Left ventricle myocardium inferior (tissue), 1 donor: ENCODE data around the gene ROPN1L. TPM values are rescaled to one million over a fixed set of nuclear protein-coding genes. Genes with fewer than 3 reads are reported as not detected.

Experiments used
- DNase-seq: peaks from one replicate; pipeline ENCODE4 v3.0.0-alpha.2; 2020
- H3K27ac ChIP-seq: fragments of 200-600 bp; replicated peaks from 2 replicates; pipeline ENCODE4 v1.8.0; 2021
- H3K27me3 ChIP-seq: fragments of 200-600 bp; 2 replicates; pipeline ENCODE4 v1.8.0; 2021; ENCODE audit warnings: low read depth
- H3K36me3 ChIP-seq: fragments of 200-600 bp; 2 replicates; pipeline ENCODE4 v1.8.0; 2021
- H3K4me1 ChIP-seq: fragments of 200-600 bp; 2 replicates; pipeline ENCODE4 v1.8.0; 2021
- H3K4me3 ChIP-seq: fragments of 200-600 bp; 2 replicates; pipeline ENCODE4 v1.8.0; 2021; ENCODE audit warnings: mild to moderate bottlenecking, moderate library complexity
- H3K9me3 ChIP-seq: fragments of 200-600 bp; replicated peaks from 2 replicates; pipeline ENCODE4 v1.8.0; 2021
- intact Hi-C: fragments of 100-400 bp; cut with micrococcal nuclease; formaldehyde crosslinking; loops from one replicate; pipeline ENCODE4 v1.11.0; 2022
- total RNA-seq: library from RNA; stranded (reverse); fragmentation: NEBNext Ultra II Directional; extraction: Animal tissue kit (Norgen Biotek cat#: 25700); gene quantifications from one replicate; pipeline ENCODE4 v1.2.1, GENCODE V29; 2021
- TF ChIP-seq, protein P1 (sequence below): fragments of 200-600 bp; IDR thresholded peaks from 2 replicates; pipeline ENCODE4 v1.8.0; 2021; ENCODE audit warnings: antibody characterized with exemption, mild to moderate bottlenecking, borderline replicate concordance
- donor health status: DM: no; HTN: yes; CAD: no; lungs with severe emphysema.

The ROPN1L gene
- total RNA-seq, 1 donor from 2014 or later: 0.38 TPM

DNA sequence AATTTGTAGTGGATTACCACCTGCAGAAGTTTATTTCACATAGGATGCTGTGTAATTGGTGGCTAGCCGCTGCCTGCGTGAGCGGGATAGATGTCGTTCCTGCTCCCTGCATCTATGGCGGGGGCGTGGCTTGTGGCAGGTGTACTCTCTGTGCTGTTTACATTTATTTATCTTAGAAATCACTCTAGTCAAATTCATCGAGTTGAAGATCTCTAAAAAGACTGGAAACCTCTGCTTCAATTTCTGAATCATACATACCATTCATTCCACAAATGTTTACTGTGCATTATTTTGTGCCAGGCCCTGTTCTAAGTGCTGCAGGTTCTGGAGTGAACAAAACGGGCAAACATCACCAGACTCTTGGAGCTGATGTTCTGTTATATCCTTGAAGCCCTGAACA lies 11.9 kb downstream of the ROPN1L start:
- TF ChIP-seq, protein P1, sequence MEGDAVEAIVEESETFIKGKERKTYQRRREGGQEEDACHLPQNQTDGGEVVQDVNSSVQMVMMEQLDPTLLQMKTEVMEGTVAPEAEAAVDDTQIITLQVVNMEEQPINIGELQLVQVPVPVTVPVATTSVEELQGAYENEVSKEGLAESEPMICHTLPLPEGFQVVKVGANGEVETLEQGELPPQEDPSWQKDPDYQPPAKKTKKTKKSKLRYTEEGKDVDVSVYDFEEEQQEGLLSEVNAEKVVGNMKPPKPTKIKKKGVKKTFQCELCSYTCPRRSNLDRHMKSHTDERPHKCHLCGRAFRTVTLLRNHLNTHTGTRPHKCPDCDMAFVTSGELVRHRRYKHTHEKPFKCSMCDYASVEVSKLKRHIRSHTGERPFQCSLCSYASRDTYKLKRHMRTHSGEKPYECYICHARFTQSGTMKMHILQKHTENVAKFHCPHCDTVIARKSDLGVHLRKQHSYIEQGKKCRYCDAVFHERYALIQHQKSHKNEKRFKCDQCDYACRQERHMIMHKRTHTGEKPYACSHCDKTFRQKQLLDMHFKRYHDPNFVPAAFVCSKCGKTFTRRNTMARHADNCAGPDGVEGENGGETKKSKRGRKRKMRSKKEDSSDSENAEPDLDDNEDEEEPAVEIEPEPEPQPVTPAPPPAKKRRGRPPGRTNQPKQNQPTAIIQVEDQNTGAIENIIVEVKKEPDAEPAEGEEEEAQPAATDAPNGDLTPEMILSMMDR: no peak
- peaks cover 35% of the 10 kb centered on the region for H3K4me1 ChIP-seq
- no peaks in the 10 kb centered on the region for H3K9me3 ChIP-seq
- H3K4me3 ChIP-seq: no peak overlapping the region
- intact Hi-C loops: loop anchor here (5.0 kb wide), 1 partner anchor 174 kb away; no protein-coding TSS in a partner anchor
- DNase-seq: no peak
- no peaks in the 10 kb centered on the region for H3K27me3 ChIP-seq
- no peak overlapping the region for H3K27ac ChIP-seq
- no peaks in the 10 kb centered on the region for H3K36me3 ChIP-seq

DNA sequence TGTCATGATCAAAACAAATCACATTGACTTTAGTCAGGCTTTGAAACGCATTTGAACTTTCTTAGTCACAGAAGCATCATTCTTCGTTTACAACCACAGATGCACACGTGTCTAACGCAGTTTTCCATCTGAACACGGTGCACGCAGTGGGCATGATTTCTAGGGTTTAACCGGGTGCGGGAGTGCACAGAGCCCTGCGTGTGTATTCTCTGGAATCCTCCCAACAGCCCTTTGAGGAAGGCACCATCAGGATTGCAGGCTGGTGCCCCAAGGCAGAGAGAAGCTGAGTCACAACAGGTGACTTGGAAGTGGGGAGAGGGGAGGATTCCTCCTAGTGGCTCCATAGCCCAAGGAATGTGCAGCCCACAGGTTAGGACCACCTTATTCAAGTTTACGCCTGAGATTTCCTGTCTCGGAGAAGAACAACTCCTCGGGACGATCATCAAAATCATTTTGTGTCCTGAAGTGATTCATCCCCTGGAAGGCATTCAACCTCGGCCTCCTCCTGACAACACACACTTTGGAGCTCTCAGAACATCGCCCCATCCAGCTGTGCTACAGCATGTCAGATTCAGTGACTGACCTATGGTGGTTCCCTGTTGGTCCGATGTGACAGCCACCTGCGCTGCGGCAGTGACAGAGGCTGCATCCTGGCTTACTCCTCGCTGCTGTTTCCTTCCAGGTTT lies 13.1 kb downstream of the ROPN1L start:
- no peak for DNase-seq
- Histone ChIP-seq H3K27ac (no peak overlapping the region), H3K9me3 (no peaks in the 10 kb centered on the region), H3K4me3 (no peak overlapping the region), H3K36me3 (no peaks in the 10 kb centered on the region), H3K27me3 (no peaks in the 10 kb centered on the region), H3K4me1 (peaks cover 39% of the 10 kb centered on the region)
- intact Hi-C loops: loop anchor here (5.0 kb wide), 1 partner anchor 173 kb away; no protein-coding TSS in a partner anchor
- TF ChIP-seq, protein P1: no peak

DNA sequence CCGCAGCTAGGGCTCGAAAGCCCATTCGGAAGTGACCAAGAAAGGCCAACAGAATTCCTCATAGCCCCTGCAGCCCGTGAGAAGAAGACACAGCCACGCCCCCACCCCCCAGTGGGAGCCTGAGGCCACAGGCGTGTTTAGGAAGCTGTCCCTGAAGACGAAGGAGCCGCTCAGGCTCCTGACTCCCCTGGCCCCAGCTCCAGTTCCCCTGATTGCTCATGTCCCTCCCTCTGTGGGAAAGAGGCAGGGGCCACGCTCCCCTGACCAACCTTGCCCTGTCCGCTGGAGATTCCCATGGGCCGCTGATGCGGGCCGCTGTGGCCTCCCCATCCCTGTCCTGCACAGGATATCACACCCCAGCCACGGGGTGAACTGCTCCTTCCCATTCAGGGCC lies 13.6 kb downstream of the ROPN1L start:
- TF ChIP-seq, protein P1: no peak
- Histone ChIP-seq H3K27ac (peak overlapping the region; percentile 23), H3K36me3 (no peaks in the 10 kb centered on the region), H3K9me3 (no peaks in the 10 kb centered on the region), H3K4me3 (no peak overlapping the region), H3K27me3 (no peaks in the 10 kb centered on the region), H3K4me1 (peaks cover 44% of the 10 kb centered on the region)
- peak; percentile 34 for DNase-seq
- intact Hi-C loops: no loop called here

DNA sequence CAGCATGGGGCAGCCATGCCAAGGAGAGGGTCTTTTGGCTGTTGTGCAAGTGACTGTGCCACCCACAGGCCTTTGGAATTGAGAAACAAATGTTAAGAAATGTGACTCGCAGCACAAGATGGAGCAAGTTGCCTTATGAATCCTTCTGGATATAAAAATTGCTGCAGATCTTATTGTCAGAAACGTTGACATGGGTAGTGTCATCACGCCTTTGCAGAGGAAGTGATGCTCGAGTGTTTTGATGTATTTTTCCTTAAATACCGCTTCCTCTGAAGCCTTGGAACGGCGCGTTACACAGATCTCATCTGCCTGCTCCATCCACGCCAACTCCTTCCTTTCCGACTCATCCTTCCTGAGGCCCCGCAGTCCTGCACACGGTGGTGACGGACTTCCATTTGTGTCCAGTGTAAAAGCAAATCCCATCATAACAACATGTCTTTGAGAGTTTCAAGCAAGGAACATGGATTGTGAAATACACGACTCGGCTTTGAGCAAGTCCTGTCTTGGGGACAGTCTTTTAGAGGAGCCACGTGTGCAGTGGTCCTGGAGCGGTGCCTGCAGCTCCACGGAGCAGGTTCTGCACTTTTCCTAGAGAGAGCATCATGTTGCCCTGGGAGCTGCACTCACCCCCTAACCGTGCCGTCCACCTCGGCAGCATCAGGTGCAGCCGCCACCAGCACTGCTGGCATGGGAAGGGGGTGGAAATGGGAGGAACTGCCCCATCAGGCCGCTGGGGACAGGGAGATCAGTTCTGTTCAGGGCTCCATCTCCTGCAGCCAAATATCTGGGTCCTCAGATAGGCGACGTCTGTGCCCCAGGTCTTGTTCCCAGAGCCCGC lies 15.1 kb downstream of the ROPN1L start:
- intact Hi-C loops: no loop called here
- DNase-seq: no peak
- Histone ChIP-seq H3K27ac (no peak overlapping the region), H3K4me3 (no peak overlapping the region), H3K4me1 (peaks cover 54% of the 10 kb centered on the region), H3K36me3 (no peaks in the 10 kb centered on the region), H3K9me3 (no peaks in the 10 kb centered on the region), H3K27me3 (no peaks in the 10 kb centered on the region)
- TF ChIP-seq, protein P1: no peak

DNA sequence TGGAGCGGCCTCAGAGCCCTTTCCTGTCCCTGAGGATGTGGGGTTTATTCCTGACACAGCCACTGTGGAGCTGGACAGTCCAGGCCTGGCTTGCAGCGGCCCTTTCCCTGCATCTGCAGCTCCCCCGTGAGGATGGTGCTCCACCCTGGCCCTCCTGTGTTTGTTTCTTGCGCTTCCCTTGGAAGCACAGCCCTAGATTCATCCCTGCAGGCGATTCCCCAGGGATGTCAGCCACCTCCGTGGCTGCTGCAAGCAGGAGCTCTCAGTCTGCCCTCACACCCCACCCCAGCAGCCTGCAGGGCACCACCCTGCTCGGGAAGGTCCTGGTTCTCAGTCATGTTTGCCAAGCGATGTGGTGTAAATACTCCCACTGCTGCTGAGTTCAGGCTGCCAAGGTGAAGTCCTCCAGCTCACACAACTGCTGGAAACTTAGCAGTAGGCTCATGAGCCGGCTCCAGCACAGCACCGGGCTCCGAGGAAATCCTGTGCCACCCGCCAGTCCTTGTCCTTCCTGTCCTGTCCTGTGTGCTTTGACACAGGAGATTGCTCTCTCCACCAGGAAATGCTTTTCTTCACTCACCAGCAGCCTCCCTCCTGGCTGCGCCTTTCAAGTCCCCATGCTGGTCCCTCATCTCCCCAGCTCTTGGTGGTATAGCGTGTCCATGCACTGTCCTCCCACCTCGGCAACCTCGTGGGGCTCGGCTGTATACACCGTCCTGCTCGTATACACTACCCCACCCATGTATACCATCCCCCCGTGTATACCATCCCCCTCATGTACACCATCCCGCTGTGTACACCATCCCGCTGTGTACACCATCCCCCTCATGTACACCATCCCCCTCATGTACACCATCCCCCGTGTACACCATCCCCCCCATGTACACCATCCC lies 16.2 kb downstream of the ROPN1L start:
- Histone ChIP-seq H3K4me1 (peaks cover 54% of the 10 kb centered on the region), H3K27me3 (no peaks in the 10 kb centered on the region), H3K4me3 (peak overlapping the region; percentile 14), H3K9me3 (no peaks in the 10 kb centered on the region), H3K36me3 (no peaks in the 10 kb centered on the region), H3K27ac (peak overlapping the region; percentile 63)
- intact Hi-C loops: no loop called here
- DNase-seq: peak; percentile 34
- TF ChIP-seq, protein P1: peak; percentile 40
